T follicular helper cell (primary cell): ENCODE data around the gene PSMD13.
"Not testable (repeated sequence)": the region's sequence is repeated elsewhere in the genome, so short reads cannot be mapped to it uniquely, and the experiment has no call there.

Experiments used
- DNase-seq: peaks from one replicate; pipeline ENCODE4 v3.0.0-alpha.2; 2020; ENCODE audit warnings: low read depth
- total RNA-seq, 2 experiments: gene quantifications; one replicate each; lab custom pipeline; 2026; lab: John Stamatoyannopoulos, UW

The PSMD13 gene
- total RNA-seq = 102 to 234 reads per million in 2 experiments

DNA sequence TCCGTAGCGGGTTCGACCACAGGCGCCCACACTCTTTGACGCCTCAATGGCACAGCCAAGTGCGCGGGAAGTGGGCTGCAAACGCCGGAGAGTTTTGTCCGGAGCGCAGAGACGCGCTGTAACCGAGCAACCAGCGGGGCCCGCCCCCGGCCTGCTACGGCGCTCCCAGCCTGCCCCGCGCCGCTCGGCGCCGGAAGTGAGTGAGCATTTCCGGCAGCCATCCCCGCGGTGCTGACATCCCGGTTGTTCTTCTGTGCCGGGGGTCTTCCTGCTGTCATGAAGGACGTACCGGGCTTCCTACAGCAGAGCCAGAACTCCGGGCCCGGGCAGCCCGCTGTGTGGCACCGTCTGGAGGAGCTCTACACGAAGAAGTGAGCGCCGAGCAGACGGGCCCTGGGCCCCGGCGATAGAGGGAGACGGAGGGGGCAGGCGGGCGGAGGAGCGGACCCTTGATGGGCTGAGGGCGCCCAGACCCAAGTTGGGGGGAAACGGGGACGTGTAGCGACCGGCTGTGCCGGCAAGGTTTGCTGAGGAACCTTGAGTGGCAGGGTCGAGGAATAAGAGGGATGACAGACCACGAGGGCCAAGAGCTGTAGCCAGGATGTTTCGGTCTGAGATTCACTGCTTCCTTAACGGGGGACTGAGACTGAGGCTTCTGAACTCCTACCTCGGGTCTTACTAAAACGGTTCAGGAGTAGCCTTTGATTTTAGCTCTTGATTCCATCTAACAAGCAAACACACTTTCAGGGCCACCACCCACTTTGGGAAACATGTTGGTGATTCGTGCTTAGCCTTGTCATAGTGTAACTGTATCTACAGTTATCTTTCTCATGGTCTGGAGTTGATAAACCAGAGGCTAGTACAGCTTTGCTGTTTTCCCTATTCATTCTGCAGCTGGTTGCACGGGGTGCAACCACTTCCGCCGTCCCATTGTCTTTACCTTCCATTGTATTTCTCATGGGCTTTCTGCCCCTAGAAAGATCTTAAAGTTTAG, at the start of gene PSMD13:
PSMD13 (plus strand) TSS at position 203 of the 994 bp plus-strand sequence; CDS start at position 277, 74 bp downstream.
- peak; percentile 79 for DNase-seq

DNA sequence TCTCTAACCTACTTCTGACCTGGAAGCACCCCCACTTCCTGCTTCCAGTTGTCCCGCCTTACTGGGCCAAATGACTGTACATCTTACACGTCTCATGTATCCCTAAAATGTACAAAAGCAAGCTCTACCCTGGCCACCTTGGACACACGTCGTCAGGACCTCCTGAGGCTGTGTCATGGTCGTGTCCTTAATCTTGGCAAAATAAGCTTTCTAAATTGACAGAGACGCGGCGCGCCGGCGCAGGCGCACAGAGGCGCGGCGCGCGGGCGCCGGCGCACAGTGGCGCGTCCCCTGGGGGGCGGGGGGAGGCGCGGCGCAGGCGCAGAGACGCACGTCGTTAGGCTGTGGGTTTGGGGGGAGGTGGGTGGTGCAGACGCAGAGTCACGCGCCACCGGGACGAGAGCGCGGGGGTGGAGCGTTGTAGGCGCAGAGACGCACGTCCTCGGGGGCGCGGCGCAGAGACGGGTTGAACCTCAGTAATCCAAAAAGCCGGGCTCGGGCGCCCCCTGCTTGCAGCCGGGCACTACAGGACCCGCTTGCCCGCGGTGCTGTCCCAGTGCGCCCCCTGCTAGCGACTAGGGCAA, 47.5 kb upstream of the PSMD13 start:
- not testable (repeated sequence) for DNase-seq

DNA sequence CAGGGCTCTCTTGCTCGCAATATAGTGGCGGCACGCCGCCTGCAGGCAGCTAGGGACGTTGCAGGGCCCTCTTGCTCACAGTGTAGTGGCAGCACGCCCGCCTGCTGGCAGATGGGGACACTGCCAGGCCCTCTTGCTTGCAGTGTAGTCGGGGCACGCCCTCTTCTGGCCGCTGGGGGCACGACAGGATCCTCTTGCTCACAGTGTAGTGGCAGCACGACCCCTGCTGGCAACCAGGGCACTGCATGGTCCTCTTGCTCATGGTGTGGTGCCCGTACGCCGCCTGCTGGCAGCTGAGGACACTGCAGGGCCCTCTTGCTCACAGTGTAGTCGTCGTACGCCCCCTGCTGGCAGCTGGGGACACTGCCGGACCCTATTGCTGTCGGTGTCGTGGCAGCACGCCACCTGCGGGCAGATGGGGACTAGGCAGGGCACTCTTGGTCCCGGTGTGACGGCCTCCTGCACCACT, 46.9 kb upstream of the PSMD13 start:
- DNase-seq = not testable (repeated sequence)

DNA sequence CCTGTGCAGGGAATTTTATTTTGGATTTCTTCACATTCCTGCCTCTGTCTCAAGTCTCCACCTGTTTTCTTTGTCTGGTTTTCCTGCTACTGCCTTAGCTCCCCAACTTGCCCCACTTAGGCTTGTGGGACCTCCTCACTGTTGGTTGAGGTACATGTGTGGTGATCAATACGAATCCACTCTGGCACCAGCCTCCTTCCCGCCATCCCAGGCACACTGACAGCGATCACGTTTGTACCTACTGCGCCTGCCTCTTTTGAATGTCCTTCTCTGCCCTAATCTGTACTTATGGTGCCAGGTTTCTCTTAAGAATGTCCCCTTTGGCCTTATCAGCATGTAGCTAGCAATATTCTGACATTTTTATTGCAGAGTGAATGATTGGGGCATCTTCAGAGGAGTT, 46.2 kb upstream of the PSMD13 start:
- not testable (repeated sequence) for DNase-seq

DNA sequence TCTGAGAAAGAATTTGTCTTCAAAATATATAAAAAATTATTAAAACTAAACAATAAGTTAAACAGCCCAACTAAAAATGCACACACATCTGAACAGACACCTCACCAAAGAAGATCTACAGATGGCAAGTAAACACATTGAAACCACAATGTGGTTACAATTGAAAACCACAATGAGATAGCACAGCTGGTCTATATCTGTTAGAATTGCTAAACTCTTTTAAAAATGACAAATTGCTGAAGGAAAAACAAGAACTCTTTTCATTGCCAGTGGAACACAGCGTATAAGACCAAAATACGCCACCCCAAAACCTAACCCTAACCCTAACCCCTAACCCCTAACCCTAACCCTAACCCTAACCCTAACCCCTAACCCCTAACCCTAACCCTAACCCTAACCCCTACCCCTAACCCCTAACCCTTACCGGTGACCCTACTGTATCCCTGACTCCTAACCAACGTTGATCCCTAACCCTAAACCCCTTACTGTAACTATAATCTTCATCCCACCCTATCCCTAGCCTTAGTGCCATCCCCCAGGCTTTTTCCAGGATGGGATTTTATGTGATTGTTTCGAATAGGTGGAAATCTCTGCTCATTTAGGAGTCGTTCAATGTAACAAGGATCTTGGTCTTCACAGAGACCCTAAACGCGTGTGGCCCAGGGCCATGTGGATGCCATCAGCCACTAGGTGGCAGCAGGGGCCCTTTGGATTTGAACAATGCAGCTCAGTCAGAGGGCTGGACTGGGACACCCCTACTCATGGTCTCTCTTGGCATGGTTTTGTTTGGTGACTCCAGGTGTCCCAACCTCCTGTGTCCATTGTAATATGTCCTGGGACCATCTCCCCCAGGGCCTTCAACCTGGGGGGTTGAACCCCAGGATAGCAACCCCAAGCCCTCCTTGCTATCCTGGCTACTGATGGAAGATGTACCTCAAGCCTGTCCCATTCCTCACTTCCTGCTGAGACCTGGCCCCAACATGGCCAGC, 45.0 kb upstream of the PSMD13 start:
- not testable (repeated sequence) for DNase-seq

DNA sequence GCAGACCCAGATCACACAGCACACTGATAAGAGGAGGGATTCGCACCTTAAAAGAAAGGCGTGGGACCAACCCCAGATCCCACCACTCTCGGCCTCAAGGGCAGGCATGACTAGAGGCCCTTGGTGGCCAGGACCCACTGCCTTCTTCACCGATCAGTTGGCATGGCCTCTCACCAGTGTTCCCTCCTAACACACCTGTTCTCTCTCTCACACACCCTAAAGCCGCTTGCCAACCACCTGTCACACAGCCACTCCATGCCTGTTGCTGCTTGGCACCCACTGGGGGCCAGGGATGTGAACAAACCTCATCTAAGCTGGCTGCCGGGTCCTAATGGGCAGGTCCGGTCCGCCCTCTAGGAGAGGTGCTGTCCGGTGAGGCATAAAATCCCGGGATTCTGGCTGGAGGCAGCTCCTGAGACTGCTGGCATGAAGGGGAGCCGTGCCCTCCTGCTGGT, 44.1 kb upstream of the PSMD13 start, which contains the start of gene SCGB1C1:
SCGB1C1 (plus strand) TSS at position 405 of the 455 bp plus-strand sequence; CDS start at position 427, 22 bp downstream.
- DNase-seq = not testable (repeated sequence)

DNA sequence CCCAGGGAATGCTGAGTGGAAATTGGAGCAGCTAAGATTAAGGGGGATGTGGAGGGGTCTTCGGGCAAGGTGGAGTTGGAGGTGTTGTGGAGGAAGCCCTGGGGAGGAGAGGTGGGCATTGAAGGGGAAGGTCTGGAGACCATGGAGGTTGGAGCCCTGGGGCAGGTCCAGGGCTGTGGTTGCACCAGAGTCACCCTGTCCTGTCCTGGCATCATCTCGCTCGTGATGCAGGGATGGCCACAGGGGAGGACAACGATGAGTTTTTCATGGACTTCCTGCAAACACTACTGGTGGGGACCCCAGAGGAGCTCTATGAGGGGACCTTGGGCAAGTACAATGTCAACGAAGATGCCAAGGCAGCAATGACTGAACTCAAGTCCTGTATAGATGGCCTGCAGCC, 43.3 kb upstream of the PSMD13 start:
- DNase-seq = not testable (repeated sequence)

DNA sequence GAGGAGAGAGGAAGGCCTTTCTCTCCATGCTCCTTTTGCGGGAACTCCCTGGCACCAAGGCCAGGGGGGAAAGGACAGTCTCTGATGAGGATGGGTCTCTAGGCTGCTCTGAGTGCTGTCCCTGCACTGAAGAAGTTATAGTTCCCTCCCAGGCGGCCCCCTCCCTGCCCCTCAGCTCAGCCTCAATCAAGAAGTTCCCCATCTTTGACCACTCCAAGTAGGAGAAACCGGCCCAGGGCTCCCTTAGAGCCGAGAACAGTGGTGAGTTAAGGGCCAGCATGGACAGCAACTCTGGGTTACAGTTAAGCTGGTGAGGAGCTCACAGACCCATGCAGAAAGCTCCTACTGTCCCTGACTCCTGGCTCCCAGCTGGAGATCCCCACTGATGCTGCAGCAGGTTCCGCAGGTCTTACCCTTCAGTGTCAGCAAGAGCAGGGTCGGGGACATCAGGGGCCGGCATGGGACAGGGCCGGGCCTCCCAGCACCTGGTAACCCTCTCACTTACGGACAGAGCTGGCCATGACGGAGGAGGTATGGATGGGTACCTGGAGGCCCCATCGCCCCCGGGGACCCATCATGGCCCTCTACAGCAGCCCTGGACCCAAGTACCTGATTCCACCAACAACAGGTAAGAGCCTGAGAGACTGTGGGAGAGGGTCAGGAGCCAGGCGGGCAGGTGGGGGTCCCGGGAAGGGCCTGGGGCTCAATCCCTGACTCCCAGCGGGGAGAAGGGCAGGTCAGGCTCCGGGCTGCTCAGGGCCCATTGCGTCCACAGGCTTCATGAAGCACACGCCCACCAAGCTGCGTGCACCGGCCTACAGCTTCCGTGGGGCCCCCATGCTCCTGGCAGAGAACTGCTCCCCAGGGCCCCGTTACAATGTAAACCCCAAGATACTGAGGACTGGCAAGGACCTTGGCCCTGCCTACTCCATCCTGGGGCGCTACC, 39.7 kb upstream of the PSMD13 start:
- no peak for DNase-seq

DNA sequence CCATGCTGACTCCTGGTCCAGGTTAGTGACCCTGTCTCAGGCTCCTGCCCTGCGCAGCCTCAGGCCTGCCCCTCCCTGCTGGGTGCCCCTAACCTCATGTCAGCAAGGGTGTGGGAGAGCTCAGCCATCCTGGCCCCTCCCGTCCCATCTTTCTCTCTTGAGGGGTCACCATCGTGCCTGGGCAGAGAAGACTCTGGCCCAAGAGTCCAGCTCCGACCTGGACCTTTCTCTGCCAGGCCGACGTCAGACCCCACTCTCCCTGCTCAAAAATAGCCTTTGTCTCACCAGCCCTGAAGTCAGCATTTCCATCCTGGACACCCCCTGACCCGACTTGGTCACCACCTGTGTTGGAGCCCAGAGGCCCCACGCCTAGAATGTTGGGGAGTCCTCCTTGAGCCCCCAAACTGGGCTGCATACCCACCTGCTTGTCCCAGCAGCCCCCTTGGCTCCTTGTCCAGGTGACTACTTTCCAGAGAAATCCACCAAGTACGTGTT, 39.0 kb upstream of the PSMD13 start:
- no peak for DNase-seq

DNA sequence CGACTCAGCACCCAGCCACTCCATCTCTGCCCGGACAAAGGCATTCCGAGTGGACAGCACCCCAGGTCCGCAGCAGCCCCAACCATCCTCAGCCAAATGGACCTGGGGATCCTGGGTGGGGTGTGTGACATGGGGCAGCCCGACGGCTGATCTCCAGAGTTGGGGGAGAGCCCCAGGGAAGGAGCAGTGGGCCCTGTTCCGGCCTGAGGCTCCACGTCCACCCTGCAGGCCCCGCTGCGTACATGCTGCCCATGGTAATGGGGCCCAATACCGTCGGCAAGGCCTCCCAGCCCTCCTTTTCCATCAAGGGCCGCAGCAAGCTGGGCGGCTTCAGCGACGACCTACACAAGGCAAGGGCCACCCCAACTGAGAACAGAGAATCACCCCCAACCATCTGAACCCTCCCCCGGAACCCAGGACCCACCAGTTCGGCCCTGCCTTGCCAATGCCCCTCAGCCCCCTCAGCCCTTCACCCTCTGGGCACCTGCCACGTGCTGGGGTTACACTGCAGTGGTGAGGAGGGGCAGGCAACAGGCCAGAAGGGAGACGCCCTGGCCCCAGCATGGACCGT, 38.5 kb upstream of the PSMD13 start:
- DNase-seq = no peak

DNA sequence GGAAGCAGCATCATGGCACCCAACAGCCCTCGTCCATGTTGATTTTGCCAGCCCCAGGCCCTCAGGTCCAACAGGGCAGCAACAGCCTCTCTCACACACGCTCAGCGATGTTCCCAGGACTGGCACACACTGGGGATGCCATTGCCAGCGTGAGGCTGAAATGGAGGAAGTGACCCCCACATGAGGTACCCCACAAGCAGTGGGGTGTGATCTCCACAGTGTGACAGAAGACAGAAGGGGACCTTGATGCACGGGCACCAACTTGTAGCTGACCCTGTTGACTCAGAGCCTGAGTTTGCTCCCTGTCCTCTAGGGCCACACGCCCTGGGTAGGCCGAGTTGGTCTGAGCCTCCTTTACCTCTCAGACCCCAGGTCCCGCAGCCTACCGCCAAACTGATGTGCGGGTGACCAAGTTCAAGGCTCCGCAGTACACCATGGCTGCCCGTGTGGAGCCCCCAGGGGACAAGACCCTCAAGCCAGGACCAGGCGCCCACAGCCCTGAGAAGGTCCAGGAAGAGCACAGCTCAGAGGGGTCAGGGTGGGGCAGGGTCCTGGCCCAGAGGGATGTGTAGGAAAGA, 37.7 kb upstream of the PSMD13 start:
- no peak for DNase-seq

DNA sequence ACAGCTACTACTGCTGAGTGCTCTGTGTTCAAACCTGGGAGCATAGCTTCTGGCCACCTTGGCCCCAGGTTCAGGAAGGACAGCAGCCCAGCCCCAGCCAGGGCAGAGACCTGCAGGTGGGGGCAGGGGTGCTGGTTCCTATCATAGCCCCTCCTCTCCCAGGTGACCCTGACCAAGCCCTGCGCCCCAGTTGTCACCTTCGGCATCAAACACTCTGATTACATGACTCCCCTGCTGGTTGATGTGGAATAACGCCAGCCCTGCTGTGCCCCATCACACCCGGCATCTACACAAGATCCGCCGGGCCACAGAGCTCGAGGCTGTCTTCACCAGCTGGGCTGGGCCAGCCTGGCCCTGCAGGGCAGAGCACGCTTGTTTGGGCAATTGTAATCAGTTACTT, 37.0 kb upstream of the PSMD13 start:
- DNase-seq = no peak

DNA sequence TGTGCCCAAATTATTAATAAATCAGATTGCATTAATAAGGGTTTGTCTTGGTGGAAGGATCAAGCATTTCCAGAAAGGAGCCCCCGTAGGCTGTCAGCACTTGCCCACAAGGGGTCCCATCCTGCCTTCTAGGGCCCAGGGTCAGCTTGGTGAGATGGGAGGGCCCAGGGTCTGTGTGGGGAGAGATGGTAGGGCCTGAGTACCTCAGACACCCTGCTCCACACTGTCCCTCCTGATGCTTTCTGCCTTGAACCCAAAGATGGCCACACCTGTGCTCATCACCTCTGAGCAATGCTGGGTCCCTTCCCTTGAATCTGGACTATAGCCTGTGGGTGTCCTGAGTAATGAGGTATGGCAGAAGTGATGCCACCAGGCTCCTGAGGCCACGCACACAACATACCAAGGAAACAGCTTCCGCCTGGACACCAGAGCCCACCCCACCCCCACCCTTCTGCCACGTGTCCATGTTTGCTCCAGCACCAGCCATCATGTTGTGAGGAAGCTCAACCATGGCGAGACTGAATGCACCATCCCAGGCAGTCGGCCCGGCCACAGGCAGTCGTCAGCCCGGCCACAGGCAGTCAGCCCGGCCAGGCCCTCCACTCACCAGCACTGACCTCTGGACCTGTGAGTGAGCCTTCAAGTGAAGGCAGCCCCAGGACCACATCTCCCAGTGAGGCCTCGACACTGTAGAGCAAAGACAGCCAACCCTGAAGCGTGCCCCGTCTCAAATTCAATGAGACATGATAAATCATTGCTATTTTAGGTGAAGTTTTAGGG, 36.4 kb upstream of the PSMD13 start:
- DNase-seq = no peak

DNA sequence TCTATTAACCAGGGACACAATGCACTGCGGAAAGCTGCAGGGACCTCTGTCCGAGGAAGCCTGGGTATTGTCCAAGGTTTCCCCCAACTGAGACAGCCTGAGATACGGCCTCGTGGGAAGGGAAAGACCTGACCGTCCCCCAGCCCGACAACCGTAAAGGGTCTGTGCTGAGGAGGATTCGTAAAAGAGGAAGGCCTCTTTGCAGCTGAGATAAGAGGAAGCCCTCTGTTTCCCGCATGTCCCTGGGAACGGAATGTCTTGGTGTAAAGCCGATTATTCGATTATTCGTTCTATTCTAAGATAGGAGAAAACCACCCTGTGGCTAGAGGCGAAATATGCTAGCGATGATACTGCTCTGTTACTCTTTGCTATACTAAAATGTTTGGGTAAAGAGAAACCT, 34.8 kb upstream of the PSMD13 start:
- no peak for DNase-seq

DNA sequence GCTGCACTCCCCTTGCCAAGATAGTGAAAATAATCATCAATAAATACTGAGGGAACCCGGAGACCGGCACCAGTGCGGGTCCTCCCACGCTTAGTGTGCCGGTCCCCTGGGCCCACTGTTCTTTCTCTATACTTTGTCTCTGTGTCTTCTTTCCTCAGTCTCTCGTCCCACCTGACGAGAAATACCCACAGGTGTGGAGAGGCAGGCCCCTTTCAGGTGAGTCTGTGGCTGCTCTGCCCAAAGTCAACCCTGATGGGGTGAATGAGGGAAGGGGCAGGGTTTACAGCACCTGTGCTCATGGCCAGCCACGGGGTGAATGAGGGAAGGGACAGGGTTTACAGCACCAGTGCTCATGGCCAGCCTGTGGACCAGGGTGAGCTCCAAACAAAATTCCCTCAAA, 34.3 kb upstream of the PSMD13 start:
- DNase-seq = no peak

DNA sequence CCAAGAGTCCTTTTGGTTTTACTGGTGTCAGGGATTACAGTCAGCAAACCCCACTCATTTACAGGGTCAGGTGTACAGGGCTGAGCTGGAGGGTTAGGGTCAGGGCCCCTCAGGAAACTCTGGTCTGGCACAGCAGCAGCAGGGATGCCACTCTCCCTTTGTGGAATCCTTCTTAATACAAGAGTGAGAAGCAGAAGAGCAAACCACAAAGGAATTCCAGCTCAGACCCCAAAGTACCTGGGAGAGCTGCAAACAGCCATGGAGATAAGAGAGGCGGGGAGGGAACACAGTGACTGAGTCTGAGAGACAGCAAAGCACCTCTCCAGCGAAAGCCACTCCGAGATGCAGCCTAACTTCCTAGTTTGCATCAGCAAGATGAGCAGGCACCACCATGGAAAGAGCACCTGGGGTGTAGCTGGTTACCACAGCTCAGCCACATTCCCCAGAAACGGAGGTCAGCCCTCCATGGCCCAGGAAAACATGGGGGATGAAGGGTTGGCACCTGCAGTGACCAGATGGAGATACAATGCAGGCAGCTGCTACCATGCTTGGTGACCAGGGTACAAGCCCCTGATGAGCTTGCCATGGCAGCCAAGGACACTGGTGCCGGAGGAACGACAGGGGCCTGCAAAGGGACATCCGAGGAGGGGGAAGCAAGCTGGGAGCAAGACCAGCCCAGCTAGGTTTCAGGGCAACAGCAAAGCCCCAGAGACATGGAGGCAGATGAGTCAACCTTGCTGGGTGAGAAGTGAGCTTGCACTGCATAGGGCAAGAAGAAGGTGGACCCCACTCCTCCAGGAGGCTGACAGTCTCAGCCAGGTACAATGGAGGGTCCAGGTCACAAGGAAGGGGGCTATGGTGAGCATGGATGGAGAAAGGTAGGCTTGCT, 33.5 kb upstream of the PSMD13 start:
- no peak for DNase-seq

DNA sequence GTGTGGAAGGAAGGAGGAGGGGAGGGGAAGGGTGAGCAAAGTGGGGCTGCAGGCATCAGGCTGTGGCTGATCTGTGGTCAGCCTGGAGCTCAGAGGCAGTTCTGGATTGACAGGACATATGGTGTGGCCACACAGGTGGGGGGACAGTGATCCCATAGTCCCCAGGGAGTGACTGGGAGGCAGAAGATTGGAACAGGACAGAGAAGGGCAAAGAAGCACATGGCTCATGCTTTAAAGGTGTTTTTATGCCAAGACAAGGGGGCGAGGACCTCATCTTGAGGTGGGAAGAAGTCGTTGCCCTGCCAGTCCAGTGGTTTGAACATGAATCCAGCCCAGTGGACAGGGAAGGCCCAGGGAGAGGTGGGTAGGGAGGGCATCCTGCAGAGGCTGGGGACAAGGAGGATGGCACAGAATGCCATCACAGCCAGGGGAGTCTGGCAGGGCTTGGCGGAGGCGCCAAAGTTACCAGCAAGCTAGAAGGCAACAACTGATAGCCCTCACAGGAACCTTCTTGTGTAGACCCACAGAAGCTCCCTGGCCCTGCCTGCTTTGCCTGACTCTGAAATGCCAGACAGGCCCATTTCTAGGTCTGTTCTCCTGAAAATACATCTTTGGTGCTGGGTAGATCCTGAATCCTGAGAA, 32.7 kb upstream of the PSMD13 start:
- no peak for DNase-seq
